ENCODE measurements around the gene DRD2. TPM values are rescaled to one million over a fixed set of nuclear protein-coding genes. Genes with fewer than 3 reads are reported as not detected.

DRD2 gene
- total RNA-seq, 1 experiment from 2014 or later: 0.44 TPM

- H3K9ac ChIP-seq (ENCODE audit: extremely low read depth, insufficient read length, low read length): no peak overlapping the region
- peak; percentile 26 for DNase-seq
- H2AK5ac ChIP-seq (ENCODE audit: insufficient read length, low read length): no peak overlapping the region
- no CpG with 5 or more reads among the region's 3 CpGs for WGBS (ENCODE audit: extremely low coverage, insufficient read length, low lambda C conversion rate)
- H3K56ac ChIP-seq (ENCODE audit: insufficient read length, low read depth, low read length): no peak overlapping the region
- H4K5ac ChIP-seq (ENCODE audit: insufficient read length, low read depth, low read length): no peak overlapping the region
- Mint-ChIP-seq H3K9me3 (no peaks in the 10 kb centered on the region), H3K4me1 (peaks cover 7% of the 10 kb centered on the region in 2 experiments), H3K27me3 (ENCODE audit: low read depth) (peaks cover 7% of the 10 kb centered on the region), H3K4me3 (no peak overlapping the region), H3K27ac (no peak overlapping the region), H3K36me3 (ENCODE audit: insufficient read depth in 1 of 3, low read depth in 3 of 3) (no peaks in the 10 kb centered on the region)
- no peak overlapping the region for H2BK12ac ChIP-seq (ENCODE audit: insufficient read length, low read depth, low read length)
- H3K79me1 ChIP-seq (ENCODE audit: insufficient read depth, low read depth, low read length, poor library complexity, severe bottlenecking): no peaks in the 10 kb centered on the region
- H2BK20ac ChIP-seq (ENCODE audit: low read depth, low read length, poor library complexity, severe bottlenecking): no peak overlapping the region
- H3K4me2 ChIP-seq (ENCODE audit: insufficient read depth, insufficient read length, low read length): no peak overlapping the region
- H2AFZ ChIP-seq (ENCODE audit: low read length): no peak overlapping the region
- H3K4me1 ChIP-seq (ENCODE audit: insufficient read depth, low read length): peaks cover 2% of the 10 kb centered on the region; the same call in 1 of the 2 replicates
- no peak overlapping the region for H2BK15ac ChIP-seq (ENCODE audit: low read depth, low read length)
- no peak overlapping the region for H3T11ph ChIP-seq (ENCODE audit: low read length)
- H3K27me3 ChIP-seq (ENCODE audit: insufficient read depth, low read length): no peaks in the 10 kb centered on the region
- H3K27ac ChIP-seq (ENCODE audit: insufficient read length, low read depth, low read length): no peak overlapping the region
- no peak overlapping the region for H4K8ac ChIP-seq (replicated peaks; ENCODE audit: insufficient read length, low read depth, low read length)
- no peak overlapping the region for H3K18ac ChIP-seq (ENCODE audit: insufficient read length, low read depth, low read length)
- H4K20me1 ChIP-seq (ENCODE audit: control insufficient read depth, insufficient read depth, insufficient read length): no peaks in the 10 kb centered on the region
- H4K91ac ChIP-seq (ENCODE audit: insufficient read length, low read depth, low read length): no peak overlapping the region
- no peak overlapping the region for H2BK120ac ChIP-seq (ENCODE audit: low read depth, low read length, poor library complexity, severe bottlenecking)
- no peak overlapping the region for H3K4ac ChIP-seq (ENCODE audit: low read depth, low read length)
- H3K14ac ChIP-seq (ENCODE audit: insufficient read depth, low read length): no peak overlapping the region
- TF ChIP-seq CTCF (conservative IDR thresholded peaks at IDR 0.05): no peak
- H3K9me3 ChIP-seq (ENCODE audit: control insufficient read depth, low read depth, low read length): no peaks in the 10 kb centered on the region
- H3K23me2 ChIP-seq (ENCODE audit: insufficient read length, low read depth, low read length, poor library complexity, severe bottlenecking): no peaks in the 10 kb centered on the region
- no peak overlapping the region for H2BK5ac ChIP-seq (ENCODE audit: insufficient read length, low read length)
- no peaks in the 10 kb centered on the region for H3K79me2 ChIP-seq (ENCODE audit: insufficient read depth, low read length)
- H3K23ac ChIP-seq (ENCODE audit: insufficient read length, low read depth, low read length): no peak overlapping the region
These were observed 90.6 kb downstream of the DRD2 start for GRCh38 chr11:113384551-113384950.

All from H9 (cell line).